Measurements from ENCODE around the gene IFT74. TPM values are rescaled to one million over a fixed set of nuclear protein-coding genes. Genes with fewer than 3 reads are reported as not detected.

Gene IFT74
- 14.7 and 17.0 TPM in 2 replicates for total RNA-seq
- long read RNA-seq, transcript IFT74-201 (20 exons, 2,160 nt), result major isoform, 11 of 42 reads
- long read RNA-seq, partial matches to known transcripts, result 23 of 42 reads
- long read RNA-seq, other reads (novel, unspliced or antisense), result 6 of 42 reads

- Mint-ChIP-seq H3K27me3 (ENCODE audit: unreplicated experiment) (no peaks in the 10 kb centered on the region), H3K4me3 (ENCODE audit: unreplicated experiment) (peak within 1 kb of the TSS; percentile 91), H3K9me3 (ENCODE audit: unreplicated experiment) (no peaks in the 10 kb centered on the region), H3K36me3 (ENCODE audit: unreplicated experiment) (no peaks in the 10 kb centered on the region), H3K4me1 (ENCODE audit: unreplicated experiment) (peaks cover 24% of the 10 kb centered on the region), H3K27ac (ENCODE audit: unreplicated experiment) (peak within 1 kb of the TSS; percentile 99)
- no peak for TF ChIP-seq CTCF (IDR thresholded peaks at IDR 0.05)
- DNase-seq (ENCODE audit: extremely low spot score, unreplicated experiment), result peak; percentile 99
Measured at GRCh38 chr9:26955921-26956859, at the start of gene IFT74. Gene IFT74, plus strand, starts transcription at chr9:26956412. Its CDS starts 5,556 bp downstream, at chr9:26961968.

- Mint-ChIP-seq H3K4me1 (ENCODE audit: unreplicated experiment) (no peaks in the 10 kb centered on the region), H3K36me3 (ENCODE audit: unreplicated experiment) (peaks cover 37% of the 10 kb centered on the region), H3K27me3 (ENCODE audit: unreplicated experiment) (no peaks in the 10 kb centered on the region), H3K27ac (ENCODE audit: unreplicated experiment) (no peak overlapping the region), H3K4me3 (ENCODE audit: unreplicated experiment) (no peak overlapping the region), H3K9me3 (ENCODE audit: unreplicated experiment) (no peaks in the 10 kb centered on the region)
- no peak for TF ChIP-seq CTCF (IDR thresholded peaks at IDR 0.05)
- no peak for DNase-seq (ENCODE audit: extremely low spot score, unreplicated experiment)
Measured at GRCh38 chr9:26913138-26913668, 43.0 kb upstream of the IFT74 start.

- Mint-ChIP-seq H3K4me3 (ENCODE audit: unreplicated experiment) (no peak overlapping the region), H3K9me3 (ENCODE audit: unreplicated experiment) (no peaks in the 10 kb centered on the region), H3K4me1 (ENCODE audit: unreplicated experiment) (no peaks in the 10 kb centered on the region), H3K27ac (ENCODE audit: unreplicated experiment) (no peak overlapping the region), H3K27me3 (ENCODE audit: unreplicated experiment) (no peaks in the 10 kb centered on the region), H3K36me3 (ENCODE audit: unreplicated experiment) (peaks cover 70% of the 10 kb centered on the region)
- no peak for TF ChIP-seq CTCF (IDR thresholded peaks at IDR 0.05)
- DNase-seq (ENCODE audit: extremely low spot score, unreplicated experiment), result no peak
Measured at GRCh38 chr9:26919698-26920097, 36.5 kb upstream of the IFT74 start.

- Mint-ChIP-seq H3K27ac (ENCODE audit: unreplicated experiment) (no peak overlapping the region), H3K4me1 (ENCODE audit: unreplicated experiment) (no peaks in the 10 kb centered on the region), H3K4me3 (ENCODE audit: unreplicated experiment) (no peak overlapping the region), H3K9me3 (ENCODE audit: unreplicated experiment) (no peaks in the 10 kb centered on the region), H3K27me3 (ENCODE audit: unreplicated experiment) (no peaks in the 10 kb centered on the region), H3K36me3 (ENCODE audit: unreplicated experiment) (peaks cover 52% of the 10 kb centered on the region)
- no peak for DNase-seq (ENCODE audit: extremely low spot score, unreplicated experiment)
- TF ChIP-seq CTCF (IDR thresholded peaks at IDR 0.05), result no peak
Measured at GRCh38 chr9:26925609-26926008, 30.6 kb upstream of the IFT74 start.

- Mint-ChIP-seq H3K9me3 (ENCODE audit: unreplicated experiment) (no peaks in the 10 kb centered on the region), H3K27ac (ENCODE audit: unreplicated experiment) (no peak overlapping the region), H3K4me1 (ENCODE audit: unreplicated experiment) (no peaks in the 10 kb centered on the region), H3K36me3 (ENCODE audit: unreplicated experiment) (peaks cover 34% of the 10 kb centered on the region), H3K27me3 (ENCODE audit: unreplicated experiment) (no peaks in the 10 kb centered on the region), H3K4me3 (ENCODE audit: unreplicated experiment) (no peak overlapping the region)
- no peak for TF ChIP-seq CTCF (IDR thresholded peaks at IDR 0.05)
- no peak for DNase-seq (ENCODE audit: extremely low spot score, unreplicated experiment)
Measured at GRCh38 chr9:26928902-26929495, 27.2 kb upstream of the IFT74 start.
